ENCODE measurements around the gene FOXD1. TPM values are rescaled to one million over a fixed set of nuclear protein-coding genes. Genes with fewer than 3 reads are reported as not detected.

Gene FOXD1
- total RNA-seq, 1 donor from 2014 or later = not detected

- no peak overlapping the region for H3K27ac Mint-ChIP-seq
- H3K4me3 Mint-ChIP-seq = no peak overlapping the region
- H2AFZ ChIP-seq (replicated peaks) = no peak overlapping the region
- no peak overlapping the region for H3K9ac ChIP-seq
- H3K4me3 ChIP-seq = no peak overlapping the region
- DNase-seq (ENCODE audit: low spot score) = peak; percentile 23
- H3K4me1 Mint-ChIP-seq = peaks cover 3% of the 10 kb centered on the region
- no peak overlapping the region for H3K27ac ChIP-seq
- no peak overlapping the region for H3K4me2 ChIP-seq
- H3K9me3 Mint-ChIP-seq = no peaks in the 10 kb centered on the region
- no peaks in the 10 kb centered on the region for H3K27me3 ChIP-seq
- H3K9me3 ChIP-seq (ENCODE audit: low read depth) = no peaks in the 10 kb centered on the region
- H4K20me1 ChIP-seq (ENCODE audit: low read depth) = no peaks in the 10 kb centered on the region
- no peaks in the 10 kb centered on the region for H3K79me2 ChIP-seq (ENCODE audit: low read depth)
- H3K27me3 Mint-ChIP-seq (ENCODE audit: insufficient read depth, low read depth) = peaks cover 8% of the 10 kb centered on the region
- TF ChIP-seq EZH2 (IDR thresholded peaks at IDR 0.05) (no peak), EZH2phosphoT487 (IDR thresholded peaks at IDR 0.05) (no peak)
- TF ChIP-seq, protein P1, sequence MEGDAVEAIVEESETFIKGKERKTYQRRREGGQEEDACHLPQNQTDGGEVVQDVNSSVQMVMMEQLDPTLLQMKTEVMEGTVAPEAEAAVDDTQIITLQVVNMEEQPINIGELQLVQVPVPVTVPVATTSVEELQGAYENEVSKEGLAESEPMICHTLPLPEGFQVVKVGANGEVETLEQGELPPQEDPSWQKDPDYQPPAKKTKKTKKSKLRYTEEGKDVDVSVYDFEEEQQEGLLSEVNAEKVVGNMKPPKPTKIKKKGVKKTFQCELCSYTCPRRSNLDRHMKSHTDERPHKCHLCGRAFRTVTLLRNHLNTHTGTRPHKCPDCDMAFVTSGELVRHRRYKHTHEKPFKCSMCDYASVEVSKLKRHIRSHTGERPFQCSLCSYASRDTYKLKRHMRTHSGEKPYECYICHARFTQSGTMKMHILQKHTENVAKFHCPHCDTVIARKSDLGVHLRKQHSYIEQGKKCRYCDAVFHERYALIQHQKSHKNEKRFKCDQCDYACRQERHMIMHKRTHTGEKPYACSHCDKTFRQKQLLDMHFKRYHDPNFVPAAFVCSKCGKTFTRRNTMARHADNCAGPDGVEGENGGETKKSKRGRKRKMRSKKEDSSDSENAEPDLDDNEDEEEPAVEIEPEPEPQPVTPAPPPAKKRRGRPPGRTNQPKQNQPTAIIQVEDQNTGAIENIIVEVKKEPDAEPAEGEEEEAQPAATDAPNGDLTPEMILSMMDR (IDR thresholded peaks at IDR 0.05) = no peak
- H3K36me3 ChIP-seq = no peaks in the 10 kb centered on the region
- H3K4me1 ChIP-seq = peaks cover 18% of the 10 kb centered on the region
- H3F3A ChIP-seq (ENCODE audit: low read depth) = peaks cover 20% of the 10 kb centered on the region
- H3K36me3 Mint-ChIP-seq = no peaks in the 10 kb centered on the region
These were observed 35.1 kb upstream of the FOXD1 start for GRCh38 chr5:73483676-73484075.

GRCh38 chr5:73482383-73483136 lies 34.0 kb upstream of the FOXD1 start:
- Histone ChIP-seq H2AFZ (replicated peaks) (peak overlapping the region; percentile 54), H4K20me1 (ENCODE audit: low read depth) (no peaks in the 10 kb centered on the region), H3K27me3 (no peaks in the 10 kb centered on the region), H3K36me3 (no peaks in the 10 kb centered on the region), H3K27ac (no peak overlapping the region), H3K9ac (no peak overlapping the region), H3K9me3 (ENCODE audit: low read depth) (no peaks in the 10 kb centered on the region), H3K4me3 (no peak overlapping the region), H3F3A (ENCODE audit: low read depth) (peaks cover 16% of the 10 kb centered on the region), H3K79me2 (ENCODE audit: low read depth) (no peaks in the 10 kb centered on the region), H3K4me2 (no peak overlapping the region), H3K4me1 (peaks cover 15% of the 10 kb centered on the region)
- Mint-ChIP-seq H3K9me3 (no peaks in the 10 kb centered on the region), H3K27ac (no peak overlapping the region), H3K27me3 (ENCODE audit: insufficient read depth, low read depth) (peaks cover 5% of the 10 kb centered on the region), H3K36me3 (no peaks in the 10 kb centered on the region), H3K4me3 (no peak overlapping the region), H3K4me1 (peaks cover under 1% of the 10 kb centered on the region)
- DNase-seq (ENCODE audit: low spot score) = no peak
- TF ChIP-seq, protein P1 (IDR thresholded peaks at IDR 0.05) = no peak
- TF ChIP-seq EZH2 (IDR thresholded peaks at IDR 0.05) (no peak), EZH2phosphoT487 (IDR thresholded peaks at IDR 0.05) (no peak)

- TF ChIP-seq EZH2phosphoT487 (IDR thresholded peaks at IDR 0.05) (no peak), EZH2 (IDR thresholded peaks at IDR 0.05) (no peak)
- TF ChIP-seq, protein P1 (IDR thresholded peaks at IDR 0.05) = no peak
- Histone ChIP-seq H3K79me2 (ENCODE audit: low read depth) (no peaks in the 10 kb centered on the region), H2AFZ (replicated peaks) (no peak overlapping the region), H3F3A (ENCODE audit: low read depth) (no peaks in the 10 kb centered on the region), H3K9me3 (ENCODE audit: low read depth) (no peaks in the 10 kb centered on the region), H3K4me2 (no peak overlapping the region), H4K20me1 (ENCODE audit: low read depth) (no peaks in the 10 kb centered on the region), H3K27ac (no peak overlapping the region), H3K4me3 (no peak overlapping the region), H3K27me3 (no peaks in the 10 kb centered on the region), H3K9ac (no peak overlapping the region), H3K4me1 (no peaks in the 10 kb centered on the region), H3K36me3 (no peaks in the 10 kb centered on the region)
- H3K4me3 Mint-ChIP-seq = no peak overlapping the region
- no peak overlapping the region for H3K27ac Mint-ChIP-seq
- H3K27me3 Mint-ChIP-seq (ENCODE audit: insufficient read depth, low read depth) = peaks cover 2% of the 10 kb centered on the region
- H3K4me1 Mint-ChIP-seq = no peaks in the 10 kb centered on the region
- no peaks in the 10 kb centered on the region for H3K9me3 Mint-ChIP-seq
- no peak for DNase-seq (ENCODE audit: low spot score)
- no peaks in the 10 kb centered on the region for H3K36me3 Mint-ChIP-seq
These were observed 31.9 kb upstream of the FOXD1 start for GRCh38 chr5:73480500-73480899.

Data from neural progenitor cell (in vitro differentiated cells).